Astrocyte (in vitro differentiated cells and primary cell): ENCODE results near the gene PI4K2A.

Source experiments
- EZH2 ChIP-seq: IDR thresholded peaks from 2 replicates; pipeline ENCODE4 v1.6.1; 2012; ENCODE audit warnings: mild to moderate bottlenecking, low read length, inconsistent platforms; ENCODE audit not compliant: insufficient read depth
- TF ChIP-seq, protein P1 (sequence below): IDR thresholded peaks from 2 replicates; pipeline ENCODE4 v1.5.1; 2011; ENCODE audit warnings: low read depth, mild to moderate bottlenecking, inconsistent platforms, low read length, moderate library complexity; ENCODE audit not compliant: insufficient read depth

DNA sequence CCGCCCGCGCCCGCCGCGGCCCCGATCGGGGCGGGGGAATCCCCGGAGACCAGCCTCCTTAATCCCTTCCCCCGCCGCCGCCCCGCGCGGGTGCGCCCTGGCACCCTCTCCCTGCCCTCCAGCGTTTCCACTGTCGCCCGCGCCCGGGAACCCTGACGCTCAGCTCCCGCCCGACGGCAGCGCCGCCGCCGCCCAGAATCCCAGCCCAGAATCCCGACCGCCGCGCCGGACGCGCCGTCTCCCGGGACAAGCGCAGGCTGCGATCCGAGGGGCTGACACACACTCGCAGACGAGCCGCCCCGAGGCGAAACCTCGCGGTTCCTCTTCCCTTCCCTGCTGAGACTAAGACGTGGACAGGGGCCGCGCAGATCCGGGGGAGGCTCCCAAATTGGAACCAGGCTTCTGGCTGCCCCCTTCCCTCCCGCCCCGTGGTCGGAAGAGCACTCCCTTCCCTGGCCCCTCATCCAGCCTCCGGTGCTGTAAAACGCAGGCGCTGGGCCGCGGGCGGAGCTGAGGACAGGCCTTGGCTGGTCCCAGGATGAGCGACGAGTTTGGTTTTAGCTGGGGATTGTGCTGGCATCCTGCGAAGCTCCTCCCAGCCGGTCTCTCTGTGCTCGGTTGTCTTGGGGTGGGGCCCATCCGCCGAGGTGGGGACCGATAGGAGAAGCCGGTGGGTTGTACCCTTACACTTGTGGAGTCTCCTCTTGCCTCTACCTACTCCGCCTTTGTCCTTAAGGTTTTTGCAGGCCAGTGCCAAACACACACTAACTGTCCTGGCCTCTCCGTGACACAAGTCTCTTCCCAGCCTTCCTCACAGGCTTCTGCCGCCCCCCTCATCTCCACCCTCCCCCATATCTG, 74.2 kb downstream of the PI4K2A start:
- no peak for TF ChIP-seq EZH2
- TF ChIP-seq, protein P1, sequence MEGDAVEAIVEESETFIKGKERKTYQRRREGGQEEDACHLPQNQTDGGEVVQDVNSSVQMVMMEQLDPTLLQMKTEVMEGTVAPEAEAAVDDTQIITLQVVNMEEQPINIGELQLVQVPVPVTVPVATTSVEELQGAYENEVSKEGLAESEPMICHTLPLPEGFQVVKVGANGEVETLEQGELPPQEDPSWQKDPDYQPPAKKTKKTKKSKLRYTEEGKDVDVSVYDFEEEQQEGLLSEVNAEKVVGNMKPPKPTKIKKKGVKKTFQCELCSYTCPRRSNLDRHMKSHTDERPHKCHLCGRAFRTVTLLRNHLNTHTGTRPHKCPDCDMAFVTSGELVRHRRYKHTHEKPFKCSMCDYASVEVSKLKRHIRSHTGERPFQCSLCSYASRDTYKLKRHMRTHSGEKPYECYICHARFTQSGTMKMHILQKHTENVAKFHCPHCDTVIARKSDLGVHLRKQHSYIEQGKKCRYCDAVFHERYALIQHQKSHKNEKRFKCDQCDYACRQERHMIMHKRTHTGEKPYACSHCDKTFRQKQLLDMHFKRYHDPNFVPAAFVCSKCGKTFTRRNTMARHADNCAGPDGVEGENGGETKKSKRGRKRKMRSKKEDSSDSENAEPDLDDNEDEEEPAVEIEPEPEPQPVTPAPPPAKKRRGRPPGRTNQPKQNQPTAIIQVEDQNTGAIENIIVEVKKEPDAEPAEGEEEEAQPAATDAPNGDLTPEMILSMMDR = no peak
